ENCODE data around the gene IRAK2.
"Not testable (repeated sequence)": the region's sequence is repeated elsewhere in the genome, so short reads cannot be mapped to it uniquely, and the experiment has no call there.

IRAK2 gene

DNA sequence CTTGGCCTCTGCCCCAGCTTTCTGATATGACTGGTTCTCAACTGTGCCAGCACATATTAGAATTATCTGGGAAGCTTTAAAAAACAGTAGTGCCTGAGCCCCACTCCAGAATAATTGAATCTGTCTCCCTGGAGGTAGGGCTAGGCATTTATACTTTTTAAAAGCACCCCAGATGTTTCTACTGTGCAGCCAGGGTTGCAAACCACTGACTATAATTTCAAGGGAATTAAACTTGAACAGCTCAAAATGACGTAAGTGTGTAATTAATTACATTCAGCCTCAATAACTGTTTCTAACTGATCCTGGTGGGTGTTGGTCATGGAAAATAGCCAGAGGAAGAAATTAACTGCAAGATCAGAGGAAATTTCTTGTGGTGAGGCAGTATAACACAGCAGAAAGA lies 4.4 kb upstream of the IRAK2 start:
- no peak for DNase-seq

- DNase-seq = no peak
Observed at GRCh38 chr3:10160925-10161324, 3.8 kb upstream of the IRAK2 start.

GRCh38 chr3:10162185-10162584 lies 2.5 kb upstream of the IRAK2 start:
- no peak for DNase-seq

DNA sequence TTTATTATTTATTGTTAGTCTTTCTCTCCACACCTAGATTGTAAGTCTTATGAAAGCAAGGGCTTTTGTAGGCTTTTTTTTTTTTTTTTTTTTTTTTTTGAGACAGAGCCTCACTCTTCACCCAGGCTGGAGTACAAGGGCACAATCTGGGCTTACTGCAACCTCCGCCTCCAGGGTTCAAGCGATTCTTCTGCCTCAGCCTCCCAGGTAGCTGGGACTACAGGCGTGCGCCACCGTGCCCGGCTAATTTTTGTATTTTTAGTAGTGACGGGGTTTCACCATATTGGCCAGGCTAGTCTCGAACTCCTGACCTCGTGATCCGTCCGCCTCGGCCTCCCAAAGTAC lies 546 bp upstream of the IRAK2 start:
- not testable (repeated sequence) for DNase-seq

DNA sequence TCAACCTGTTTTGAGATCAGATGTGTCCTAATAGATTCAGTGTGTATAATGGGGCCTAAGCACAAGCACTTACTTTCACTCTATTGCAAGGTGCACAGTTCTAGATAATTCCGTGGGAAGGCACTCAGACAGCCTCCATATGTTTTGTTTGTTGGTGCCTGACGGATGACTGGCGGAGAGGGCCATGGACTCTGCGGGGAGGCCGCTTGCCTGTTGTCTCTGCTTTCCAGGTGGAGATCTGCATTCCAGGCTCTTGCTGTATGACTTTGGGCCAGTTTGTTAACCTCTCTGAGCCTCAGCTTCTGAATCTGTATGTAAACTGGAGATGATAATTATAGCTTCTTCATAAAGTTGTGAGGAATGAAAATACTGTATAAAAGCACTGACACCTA lies 1.5 kb downstream of the IRAK2 start:
- no peak for DNase-seq

DNA sequence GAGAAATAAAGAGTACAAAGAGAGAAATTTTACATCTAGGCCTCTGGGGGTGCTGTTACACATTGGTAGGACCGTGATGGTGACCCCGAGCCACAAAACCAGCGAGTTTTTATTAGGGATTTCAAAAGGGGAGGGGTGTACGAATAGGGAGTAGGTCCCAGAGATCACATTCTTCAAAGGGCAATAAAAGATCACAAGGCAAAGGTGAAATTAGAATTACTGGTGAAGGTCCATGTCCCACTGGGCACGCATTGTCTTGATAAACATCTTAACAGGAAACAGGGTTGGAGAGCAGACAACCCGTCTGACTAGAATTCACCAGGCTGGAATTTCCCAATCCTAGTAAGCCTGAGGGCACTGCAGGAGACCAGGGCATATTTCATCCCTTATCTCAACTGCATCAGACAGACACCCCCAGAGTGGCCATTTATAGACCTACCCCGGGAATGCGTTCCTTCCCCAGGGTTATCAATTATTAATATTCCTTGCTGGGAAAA lies 4.3 kb downstream of the IRAK2 start:
- DNase-seq = no peak

- DNase-seq = no peak
Observed at GRCh38 chr3:10170915-10171478, 6.3 kb downstream of the IRAK2 start.

GRCh38 chr3:10173095-10173925 lies 8.6 kb downstream of the IRAK2 start:
- no peak for DNase-seq

GRCh38 chr3:10173926-10174435 lies 9.3 kb downstream of the IRAK2 start:
- DNase-seq = no peak

GRCh38 chr3:10175334-10175733 lies 10.6 kb downstream of the IRAK2 start:
- not testable (repeated sequence) for DNase-seq

- DNase-seq = not testable (repeated sequence)
Observed at GRCh38 chr3:10176150-10176549, 11.4 kb downstream of the IRAK2 start.

- DNase-seq = no peak
Observed at GRCh38 chr3:10177737-10178136, 13.0 kb downstream of the IRAK2 start.

- no peak for DNase-seq
Observed at GRCh38 chr3:10178892-10179291, 14.2 kb downstream of the IRAK2 start.

- no peak for DNase-seq
Observed at GRCh38 chr3:10180289-10180688, 15.6 kb downstream of the IRAK2 start.

DNA sequence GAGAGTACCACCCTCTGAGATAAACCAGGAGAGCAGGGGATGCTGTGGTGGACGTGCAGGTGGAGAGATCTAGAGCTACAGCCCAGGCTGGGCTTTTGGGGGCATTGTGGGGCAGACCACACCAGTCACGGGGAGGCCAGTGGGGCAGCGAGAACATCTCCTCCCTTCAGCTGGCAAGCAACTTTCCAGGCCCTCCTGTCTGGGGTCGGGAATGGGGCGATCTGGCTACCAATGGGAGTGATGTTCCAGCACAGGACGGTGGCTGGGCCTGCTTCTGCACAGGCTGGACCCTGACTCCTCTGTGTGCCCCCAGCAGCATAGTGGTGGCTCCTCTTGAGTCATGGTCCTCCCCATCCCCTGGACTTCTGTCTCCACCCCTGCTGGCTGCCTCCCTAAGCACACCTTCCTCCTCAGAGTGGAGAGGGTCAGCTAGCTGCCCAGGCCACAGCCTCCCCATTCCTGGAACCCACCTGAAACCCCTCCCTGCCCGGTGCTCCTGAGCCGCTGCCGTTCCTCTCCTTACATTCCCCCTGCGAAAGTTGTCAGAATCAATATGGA lies 16.1 kb downstream of the IRAK2 start:
- no peak for DNase-seq

DNA sequence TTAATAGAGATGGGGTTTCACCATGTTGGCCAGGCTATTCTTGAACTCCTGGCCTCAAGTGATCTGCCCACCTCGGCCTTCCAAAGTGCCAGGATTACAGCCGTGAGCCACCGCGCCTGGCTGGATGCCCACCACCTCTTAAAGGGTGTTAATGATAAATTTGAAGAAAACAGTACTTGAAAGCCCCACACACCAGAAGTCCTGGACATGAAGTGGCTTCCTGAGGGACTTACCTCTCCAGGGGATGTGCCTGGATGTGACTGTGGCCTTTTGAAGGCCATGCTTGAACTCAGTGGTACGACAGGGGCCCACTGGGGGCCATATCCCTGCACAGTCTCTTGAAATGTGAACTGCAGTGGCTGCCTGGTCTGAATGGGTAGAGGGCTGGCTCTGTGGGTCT lies 18.2 kb downstream of the IRAK2 start:
- no peak for DNase-seq

- DNase-seq = no peak
Observed at GRCh38 chr3:10184250-10184649, 19.5 kb downstream of the IRAK2 start.

GRCh38 chr3:10185804-10186762 lies 21.4 kb downstream of the IRAK2 start:
- no peak for DNase-seq

DNA sequence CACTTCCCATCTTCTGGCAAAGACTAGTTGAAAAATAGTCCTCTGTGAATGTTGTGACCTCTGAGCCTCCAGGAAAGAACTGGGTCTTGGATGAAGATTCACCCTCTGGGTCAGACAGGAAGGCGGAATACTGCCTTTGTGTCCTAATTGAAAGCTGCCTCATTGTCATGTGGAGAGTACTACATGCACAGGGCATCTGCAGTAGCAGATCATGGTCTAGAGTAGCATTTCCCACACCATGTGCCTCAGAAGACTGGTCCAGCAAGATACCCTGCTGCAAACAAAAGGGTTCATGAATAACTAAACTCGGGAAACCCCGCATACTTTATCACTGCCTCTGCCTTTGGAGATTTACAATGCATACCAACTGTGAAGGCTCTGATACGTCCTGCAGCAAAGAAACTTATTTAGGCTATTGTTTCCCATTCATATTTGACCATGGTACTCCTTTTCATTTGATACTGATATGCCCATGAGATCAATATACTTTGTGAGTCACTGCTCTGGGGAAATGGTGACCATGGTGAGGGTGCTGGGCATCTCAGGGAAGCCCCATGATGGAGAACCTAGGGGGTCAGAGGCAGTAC lies 22.7 kb downstream of the IRAK2 start:
- no peak for DNase-seq

GRCh38 chr3:10187944-10188343 lies 23.2 kb downstream of the IRAK2 start:
- DNase-seq = no peak

- no peak for DNase-seq
Observed at GRCh38 chr3:10188804-10189556, 24.3 kb downstream of the IRAK2 start.

All from right forelimb (tissue), 1 donor.